Smooth muscle cell (in vitro differentiated cells): ENCODE measurements around the gene SSTR3. TPM values are rescaled to one million over a fixed set of nuclear protein-coding genes. Genes with fewer than 3 reads are reported as not detected.

Source experiments
- DNase-seq: peaks from one replicate; lab custom pipeline; 2025; ENCODE audit not compliant: unreplicated experiment; lab: John Stamatoyannopoulos, UW
- H2AFZ ChIP-seq: fragments of 200-600 bp; sonication (generic); 2 replicates; pipeline ENCODE4 v1.6.0; 2016; ENCODE audit warnings: antibody characterized with exemption, low read depth, mild to moderate bottlenecking
- H3F3A ChIP-seq: fragments of 200-600 bp; sonication (generic); 2 replicates; pipeline ENCODE4 v1.6.0; 2017; ENCODE audit warnings: antibody characterized with exemption, low read depth
- H3K27ac ChIP-seq: fragments of 200-600 bp; sonication (generic); 2 replicates; pipeline ENCODE4 v1.5.1; 2016; ENCODE audit warnings: low read depth, mild to moderate bottlenecking
- H3K27me3 ChIP-seq: fragments of 200-600 bp; sonication (generic); 2 replicates; pipeline ENCODE4 v1.6.1; 2016; ENCODE audit warnings: low read depth, mild to moderate bottlenecking
- H3K36me3 ChIP-seq: fragments of 200-600 bp; sonication (generic); 2 replicates; pipeline ENCODE4 v1.5.1; 2016; ENCODE audit warnings: low read depth
- H3K4me1 ChIP-seq: fragments of 200-600 bp; sonication (generic); 2 replicates; pipeline ENCODE4 v1.5.1; 2016; ENCODE audit warnings: low read depth
- H3K4me2 ChIP-seq: fragments of 200-600 bp; sonication (generic); 2 replicates; pipeline ENCODE4 v1.6.0; 2016; ENCODE audit warnings: mild to moderate bottlenecking
- H3K4me3 ChIP-seq: fragments of 200-600 bp; sonication (generic); 2 replicates; pipeline ENCODE4 v1.5.1; 2016; ENCODE audit warnings: mild to moderate bottlenecking
- H3K79me2 ChIP-seq: fragments of 200-600 bp; sonication (generic); 2 replicates; pipeline ENCODE4 v1.6.0; 2016; ENCODE audit warnings: low read depth, mild to moderate bottlenecking
- H3K9ac ChIP-seq: fragments of 200-600 bp; sonication (generic); 2 replicates; pipeline ENCODE4 v1.6.0; 2016; ENCODE audit warnings: low read depth
- H3K9me3 ChIP-seq: fragments of 200-600 bp; sonication (generic); replicated peaks from 2 replicates; pipeline ENCODE4 v1.5.1; 2016; ENCODE audit warnings: low read depth
- H4K20me1 ChIP-seq: fragments of 200-600 bp; sonication (generic); 2 replicates; pipeline ENCODE4 v1.6.0; 2016; ENCODE audit warnings: low read depth
- CTCF ChIP-seq: fragments of 200-600 bp; sonication (generic); IDR thresholded peaks from 2 replicates; pipeline ENCODE4 v1.5.1; 2017; ENCODE audit warnings: borderline replicate concordance, mild to moderate bottlenecking, antibody characterized with exemption; ENCODE audit not compliant: insufficient read depth, poor library complexity, severe bottlenecking
- WGBS: methylation state at CpG from one replicate; pipeline ENCODE4 v1.1.7; 2016; ENCODE audit warnings: low lambda C conversion rate; 5-methylcytosine and 5-hydroxymethylcytosine counted together
- polyA plus RNA-seq: library from polyadenylated mRNA; unstranded; fragments of >200 nt; fragmentation: Nextera tagmentation; extraction: Ambion mirVana; gene quantifications from 2 replicates; pipeline ENCODE4 v1.2.1, GENCODE V29; 2016
- total RNA-seq: library from RNA; depleted of rRNA; stranded (reverse); fragments of >200 nt; gene quantifications from 2 replicates; pipeline ENCODE4 v1.2.3, GENCODE V29; 2014

SSTR3 gene
- total and polyA plus RNA-seq, 2 experiments from 2014 or later, result not detected

- H3K36me3 ChIP-seq, result no peaks in the 10 kb centered on the region
- no peaks in the 10 kb centered on the region for H3K4me1 ChIP-seq
- no peak overlapping the region for H2AFZ ChIP-seq
- H3K27ac ChIP-seq, result no peak overlapping the region
- H3K79me2 ChIP-seq, result no peaks in the 10 kb centered on the region
- no peak overlapping the region for H3K4me2 ChIP-seq
- H3K9ac ChIP-seq, result no peak overlapping the region
- no peaks in the 10 kb centered on the region for H3K9me3 ChIP-seq
- H3F3A ChIP-seq, result no peaks in the 10 kb centered on the region
- no peaks in the 10 kb centered on the region for H4K20me1 ChIP-seq
- no peak for TF ChIP-seq CTCF
- no peak for DNase-seq
- 88% methylated on average over 7 of the region's 7 CpGs for WGBS
- no peak overlapping the region for H3K4me3 ChIP-seq
- no peaks in the 10 kb centered on the region for H3K27me3 ChIP-seq
Observed at GRCh38 chr22:37208401-37209139, 3.7 kb downstream of the SSTR3 start.

GRCh38 chr22:37207981-37208380 is 4.3 kb downstream of the SSTR3 start:
- no peak overlapping the region for H2AFZ ChIP-seq

GRCh38 chr22:37206841-37207821 is 5.1 kb downstream of the SSTR3 start:
- TF ChIP-seq CTCF, result no peak
- no peak overlapping the region for H3K4me2 ChIP-seq
- WGBS, result 95% methylated on average over 71 of the region's 71 CpGs
- no peaks in the 10 kb centered on the region for H3K9me3 ChIP-seq
- no peaks in the 10 kb centered on the region for H3K36me3 ChIP-seq
- H3K4me3 ChIP-seq, result no peak overlapping the region
- H3K79me2 ChIP-seq, result no peaks in the 10 kb centered on the region
- no peak overlapping the region for H2AFZ ChIP-seq
- DNase-seq, result no peak
- no peak overlapping the region for H3K9ac ChIP-seq
- H3K27me3 ChIP-seq, result no peaks in the 10 kb centered on the region
- no peaks in the 10 kb centered on the region for H3F3A ChIP-seq
- H4K20me1 ChIP-seq, result no peaks in the 10 kb centered on the region
- no peaks in the 10 kb centered on the region for H3K4me1 ChIP-seq
- H3K27ac ChIP-seq, result no peak overlapping the region

More at GRCh38 chr22:37207981-37208380, 4.3 kb downstream of the SSTR3 start:
- Histone ChIP-seq H3K79me2 (no peaks in the 10 kb centered on the region), H3K9me3 (no peaks in the 10 kb centered on the region), H3K36me3 (no peaks in the 10 kb centered on the region), H3K27ac (no peak overlapping the region), H3K4me1 (no peaks in the 10 kb centered on the region), H3F3A (no peaks in the 10 kb centered on the region), H3K27me3 (no peaks in the 10 kb centered on the region), H3K9ac (no peak overlapping the region), H3K4me2 (no peak overlapping the region), H4K20me1 (no peaks in the 10 kb centered on the region), H3K4me3 (no peak overlapping the region)
- DNase-seq, result no peak
- no peak for TF ChIP-seq CTCF
- WGBS, result 92% methylated on average over 7 of the region's 7 CpGs
